Measurements from ENCODE around the gene ZSCAN4. TPM values are rescaled to one million over a fixed set of nuclear protein-coding genes. Genes with fewer than 3 reads are reported as not detected.

The ZSCAN4 gene
- total RNA-seq, 1 donor from 2014 or later, result not detected

Other genes starting within 250 kb of the ZSCAN4 start
- 9.7 TPM for gene ZNF749, start 233.6 kb upstream of the ZSCAN4 start, total RNA-seq
- 1.6 TPM for gene VN1R1, start 211.8 kb upstream of the ZSCAN4 start, total RNA-seq
- gene ZNF772, start 191.4 kb upstream of the ZSCAN4 start, total RNA-seq, result 12.5 TPM
- 10.6 TPM for gene ZNF419, start 181.2 kb upstream of the ZSCAN4 start, total RNA-seq
- gene ZNF773, start 169.0 kb upstream of the ZSCAN4 start, total RNA-seq, result 10.7 TPM
- gene ZNF549, start 141.6 kb upstream of the ZSCAN4 start, total RNA-seq, result 9.5 TPM
- gene ZNF550, start 109.1 kb upstream of the ZSCAN4 start, total RNA-seq, result 11.3 TPM
- 6.4 TPM for gene ZNF416, start 90.0 kb upstream of the ZSCAN4 start, total RNA-seq
- 4.9 TPM for gene ZIK1, start 84.8 kb upstream of the ZSCAN4 start, total RNA-seq
- 3.2 TPM for gene ZNF530, start 69.0 kb upstream of the ZSCAN4 start, total RNA-seq
- gene ZNF134, start 54.7 kb upstream of the ZSCAN4 start, total RNA-seq, result 16.5 TPM
- gene ZNF211, start 35.8 kb upstream of the ZSCAN4 start, total RNA-seq, result 17.7 TPM
- 8.0 TPM for gene ZNF551, start 13.0 kb downstream of the ZSCAN4 start, total RNA-seq
- gene ZNF154, start 40.3 kb downstream of the ZSCAN4 start, total RNA-seq, result 1.8 TPM
- gene ZNF671, start 58.7 kb downstream of the ZSCAN4 start, total RNA-seq, result 3.9 TPM
- 18.1 TPM for gene ZNF776, start 77.9 kb downstream of the ZSCAN4 start, total RNA-seq
- 20.0 TPM for gene ZNF586, start 100.7 kb downstream of the ZSCAN4 start, total RNA-seq
- 6.6 TPM for gene ZNF552, start 146.0 kb downstream of the ZSCAN4 start, total RNA-seq
- gene ZNF587B, start 161.4 kb downstream of the ZSCAN4 start, total RNA-seq, result 13.2 TPM
- 40.1 TPM for gene ZNF587, start 180.9 kb downstream of the ZSCAN4 start, total RNA-seq
- gene ZNF814, start 220.1 kb downstream of the ZSCAN4 start, total RNA-seq, result 10.2 TPM
- 24.8 TPM for gene ZNF417, start 247.7 kb downstream of the ZSCAN4 start, total RNA-seq